ENCODE data around the gene KCNG2.

DNA sequence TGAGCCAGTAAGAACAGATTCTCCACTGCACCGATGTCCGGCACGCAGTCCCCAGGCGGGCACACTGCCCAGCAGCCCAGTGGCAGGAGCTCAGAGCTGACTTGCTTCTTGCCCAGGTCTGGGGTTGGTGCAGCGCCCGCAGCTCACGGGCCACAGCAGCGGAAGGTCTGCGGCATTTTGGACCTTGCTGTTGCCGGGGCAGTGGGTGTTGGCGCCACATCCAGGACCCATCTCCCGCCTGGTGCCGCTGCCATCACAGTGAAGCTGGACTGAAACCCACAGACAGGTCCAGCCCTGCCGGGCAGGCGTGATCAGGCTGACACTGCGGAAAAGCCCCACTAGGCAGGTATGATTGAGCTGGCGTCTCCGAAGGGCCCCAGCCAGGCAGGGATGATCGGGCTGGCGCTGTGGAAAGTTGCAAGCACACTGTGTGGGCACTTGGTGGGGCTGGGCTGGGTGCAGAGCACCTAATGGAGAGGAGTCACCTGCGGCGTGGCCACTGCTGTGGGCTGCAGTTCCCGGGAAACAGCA lies 78.3 kb downstream of the KCNG2 start:
- no peak for TF ChIP-seq POLR2A (IDR thresholded peaks at IDR 0.05)
- TF ChIP-seq, protein P1, sequence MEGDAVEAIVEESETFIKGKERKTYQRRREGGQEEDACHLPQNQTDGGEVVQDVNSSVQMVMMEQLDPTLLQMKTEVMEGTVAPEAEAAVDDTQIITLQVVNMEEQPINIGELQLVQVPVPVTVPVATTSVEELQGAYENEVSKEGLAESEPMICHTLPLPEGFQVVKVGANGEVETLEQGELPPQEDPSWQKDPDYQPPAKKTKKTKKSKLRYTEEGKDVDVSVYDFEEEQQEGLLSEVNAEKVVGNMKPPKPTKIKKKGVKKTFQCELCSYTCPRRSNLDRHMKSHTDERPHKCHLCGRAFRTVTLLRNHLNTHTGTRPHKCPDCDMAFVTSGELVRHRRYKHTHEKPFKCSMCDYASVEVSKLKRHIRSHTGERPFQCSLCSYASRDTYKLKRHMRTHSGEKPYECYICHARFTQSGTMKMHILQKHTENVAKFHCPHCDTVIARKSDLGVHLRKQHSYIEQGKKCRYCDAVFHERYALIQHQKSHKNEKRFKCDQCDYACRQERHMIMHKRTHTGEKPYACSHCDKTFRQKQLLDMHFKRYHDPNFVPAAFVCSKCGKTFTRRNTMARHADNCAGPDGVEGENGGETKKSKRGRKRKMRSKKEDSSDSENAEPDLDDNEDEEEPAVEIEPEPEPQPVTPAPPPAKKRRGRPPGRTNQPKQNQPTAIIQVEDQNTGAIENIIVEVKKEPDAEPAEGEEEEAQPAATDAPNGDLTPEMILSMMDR (IDR thresholded peaks at IDR 0.05), result no peak
